NCI-H748 (cell line): Measurements from ENCODE around the gene TMEM37.

ENCODE experiments used
- DNase-seq: peaks from one replicate; lab custom pipeline; 2025; ENCODE audit not compliant: unreplicated experiment; lab: John Stamatoyannopoulos, UW

Gene TMEM37

GRCh38 chr2:119417908-119418307 is 13.7 kb upstream of the TMEM37 start:
- DNase-seq = no peak

GRCh38 chr2:119419065-119419464 is 12.6 kb upstream of the TMEM37 start:
- DNase-seq = no peak

GRCh38 chr2:119419803-119420508 is 11.7 kb upstream of the TMEM37 start:
- no peak for DNase-seq

GRCh38 chr2:119421304-119421703 is 10.3 kb upstream of the TMEM37 start:
- no peak for DNase-seq

- DNase-seq = no peak
Observed at GRCh38 chr2:119421741-119422140, 9.9 kb upstream of the TMEM37 start.

GRCh38 chr2:119422360-119423107 is 9.1 kb upstream of the TMEM37 start:
- peak; percentile 21 for DNase-seq

- DNase-seq = no peak
Observed at GRCh38 chr2:119423108-119423444, 8.6 kb upstream of the TMEM37 start.

- no peak for DNase-seq
Observed at GRCh38 chr2:119423811-119424210, 7.8 kb upstream of the TMEM37 start.

- DNase-seq = no peak
Observed at GRCh38 chr2:119424284-119425118, 7.2 kb upstream of the TMEM37 start.

GRCh38 chr2:119425119-119425405 is 6.6 kb upstream of the TMEM37 start:
- DNase-seq = no peak

GRCh38 chr2:119425620-119426395 is 5.8 kb upstream of the TMEM37 start:
- DNase-seq = no peak

- DNase-seq = no peak
Observed at GRCh38 chr2:119426396-119426675, 5.3 kb upstream of the TMEM37 start.

- DNase-seq = no peak
Observed at GRCh38 chr2:119426801-119427395, 4.8 kb upstream of the TMEM37 start.

GRCh38 chr2:119427756-119428155 is 3.9 kb upstream of the TMEM37 start:
- no peak for DNase-seq

- no peak for DNase-seq
Observed at GRCh38 chr2:119428488-119429224, 3.0 kb upstream of the TMEM37 start.

GRCh38 chr2:119429225-119429981 is 2.3 kb upstream of the TMEM37 start:
- no peak for DNase-seq

- DNase-seq = no peak
Observed at GRCh38 chr2:119430023-119430498, 1.6 kb upstream of the TMEM37 start.

GRCh38 chr2:119431976-119432850 is 559 bp downstream of the TMEM37 start:
- peak; percentile 18 for DNase-seq
